ENCODE results near the gene CACNA2D3. TPM values are rescaled to one million over a fixed set of nuclear protein-coding genes. Genes with fewer than 3 reads are reported as not detected.
A peak's percentile ranks its signal among the peaks of the same experiment; 100 is the strongest.
"Not testable (repeated sequence)": the region's sequence is repeated elsewhere in the genome, so short reads cannot be mapped to it uniquely, and the experiment has no call there.

CACNA2D3 gene
- 0.10 TPM for total RNA-seq

DNA sequence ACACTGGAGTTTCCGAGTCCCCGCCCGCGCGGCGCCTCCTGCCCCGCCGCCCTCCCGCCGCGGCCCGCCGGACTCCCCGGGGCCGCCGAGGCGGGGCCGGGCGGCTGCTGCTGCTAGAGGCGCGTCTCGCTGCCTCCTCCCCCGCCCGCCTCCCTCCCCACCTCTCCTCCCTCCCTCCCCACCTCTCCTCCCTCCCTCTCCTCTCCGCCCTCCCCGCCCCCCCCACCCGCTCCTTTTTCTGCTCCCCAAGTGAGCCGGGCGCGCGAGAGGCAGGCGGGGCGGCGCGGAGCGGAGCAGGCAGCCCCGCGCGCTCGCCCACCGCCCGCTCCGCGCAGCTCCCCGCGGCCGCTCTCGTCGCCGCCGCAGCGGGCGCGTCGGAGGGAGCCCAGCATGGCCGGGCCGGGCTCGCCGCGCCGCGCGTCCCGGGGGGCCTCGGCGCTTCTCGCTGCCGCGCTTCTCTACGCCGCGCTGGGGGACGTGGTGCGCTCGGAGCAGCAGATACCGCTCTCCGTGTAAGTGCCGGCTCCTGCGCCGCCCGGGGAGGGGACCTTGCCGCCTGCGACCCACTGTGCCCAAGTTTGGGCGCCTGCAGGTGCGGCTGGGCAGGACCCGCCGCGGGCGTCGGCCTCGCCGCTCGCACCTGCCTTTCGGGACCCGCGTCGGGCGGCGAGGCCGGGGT is at the start of gene CACNA2D3:
Gene CACNA2D3 (plus strand): TSS at position 229 of the 679 bp plus-strand sequence.
- ATAC-seq (peak; percentile 73), DNase-seq (ENCODE audit: low spot score) (no peak)

DNA sequence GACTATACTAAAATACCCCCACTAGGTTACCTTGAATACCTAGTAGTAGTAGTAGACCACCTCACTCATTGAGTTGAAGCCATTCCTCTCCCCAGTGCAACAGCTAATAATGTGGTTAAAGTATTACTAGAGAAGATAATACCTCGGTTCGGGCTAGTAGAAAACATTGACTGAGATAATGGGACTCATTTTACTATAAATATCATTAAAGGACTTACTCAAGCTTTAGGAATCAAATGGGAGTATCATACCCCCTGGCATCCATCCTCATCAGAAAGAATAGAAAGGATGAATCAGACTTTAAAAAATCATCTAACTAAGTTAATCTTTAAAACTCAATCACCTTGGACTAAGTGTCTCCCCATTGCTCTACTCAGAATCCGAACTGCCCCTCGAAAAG is 49.0 kb upstream of the CACNA2D3 start:
- no peak for ATAC-seq
- no peak for DNase-seq (ENCODE audit: low spot score)

DNA sequence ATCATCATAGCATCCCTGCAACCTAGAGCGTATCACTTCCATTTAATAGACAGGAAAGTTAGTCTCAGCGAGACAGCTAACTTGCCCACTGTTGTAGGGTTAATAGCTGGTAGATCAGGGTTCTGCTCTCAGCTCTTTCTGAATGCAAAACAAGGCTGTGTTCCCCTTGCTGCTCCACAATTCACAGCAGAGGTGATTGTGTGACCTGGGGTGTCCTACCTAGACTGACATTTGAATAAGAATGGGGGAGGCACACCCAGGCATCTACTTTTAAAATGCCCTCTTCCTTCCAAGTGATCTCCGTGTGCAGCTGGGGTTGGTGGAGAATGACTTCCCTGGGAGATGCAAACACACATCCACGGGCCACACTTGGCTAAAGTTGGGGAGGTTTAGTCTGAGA is 43.0 kb upstream of the CACNA2D3 start:
- no peak for ATAC-seq
- DNase-seq (ENCODE audit: low spot score): no peak

DNA sequence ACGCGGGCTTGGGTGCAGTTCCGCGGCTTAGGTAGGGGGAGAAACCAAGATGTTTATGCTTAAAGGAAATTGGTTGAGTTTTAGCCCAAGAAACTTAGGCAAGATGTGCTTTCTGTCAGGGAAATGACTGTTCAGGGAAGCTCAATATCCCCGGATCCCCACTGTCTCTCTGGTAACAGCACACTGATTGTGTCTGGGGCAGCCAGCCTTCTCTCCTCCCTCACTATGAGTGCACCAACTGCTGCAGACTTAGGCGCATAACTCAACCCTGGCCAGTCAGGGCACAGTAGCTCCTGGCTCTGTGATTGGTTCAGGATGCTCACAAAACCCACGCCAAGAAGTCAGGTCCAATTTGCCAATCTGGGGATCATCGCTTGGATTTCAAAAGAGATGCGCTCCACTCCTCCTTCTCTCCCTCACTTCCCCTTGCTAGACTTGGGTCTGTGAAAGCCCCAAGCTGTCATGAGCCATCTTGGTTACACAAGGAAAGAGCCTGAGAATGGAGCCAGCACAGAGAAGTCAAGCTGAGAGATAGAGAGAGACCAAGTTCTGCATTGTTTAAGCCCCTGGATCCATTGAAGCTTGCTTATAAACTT is 42.5 kb upstream of the CACNA2D3 start:
- ATAC-seq: no peak
- no peak for DNase-seq (ENCODE audit: low spot score)

DNA sequence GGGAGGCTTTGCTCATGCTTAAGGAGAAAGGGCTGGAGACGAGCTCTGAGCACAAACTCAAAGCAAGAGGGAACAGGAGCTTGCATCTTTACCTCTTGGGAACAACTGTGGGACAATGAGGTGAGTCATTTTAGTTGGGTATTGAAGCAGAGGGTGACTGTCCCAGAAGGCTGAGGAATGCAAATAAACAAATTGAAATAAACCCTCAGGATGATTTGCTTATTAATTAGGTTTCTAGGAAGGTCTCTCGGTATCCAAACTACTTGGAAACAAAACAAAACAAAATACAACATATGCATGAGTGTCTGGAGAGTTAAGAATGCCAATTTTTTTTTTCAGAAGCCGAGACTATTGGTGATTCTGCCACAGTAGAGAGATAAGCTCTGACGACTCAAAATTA is 38.4 kb upstream of the CACNA2D3 start:
- ATAC-seq (no peak), DNase-seq (ENCODE audit: low spot score) (no peak)

DNA sequence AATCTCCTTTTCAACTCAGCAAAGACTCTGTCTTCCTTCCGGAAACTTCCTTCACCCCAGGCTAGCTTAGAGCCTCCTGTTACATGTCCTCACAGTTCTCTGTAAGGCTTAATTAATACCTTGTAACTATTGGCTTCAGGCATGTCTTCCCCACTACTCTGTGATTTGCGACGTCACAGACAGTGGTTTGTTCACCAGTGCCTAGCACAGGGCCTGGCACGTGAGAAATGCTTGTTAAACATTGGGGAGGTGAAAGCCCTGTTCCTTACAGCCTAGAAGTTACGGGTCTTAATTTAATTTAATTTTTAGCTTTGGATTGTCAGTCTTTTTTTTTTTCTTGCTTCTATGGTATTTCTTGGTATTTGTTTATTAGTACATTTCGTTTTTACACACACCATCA is 36.4 kb upstream of the CACNA2D3 start:
- no peak for ATAC-seq

DNA sequence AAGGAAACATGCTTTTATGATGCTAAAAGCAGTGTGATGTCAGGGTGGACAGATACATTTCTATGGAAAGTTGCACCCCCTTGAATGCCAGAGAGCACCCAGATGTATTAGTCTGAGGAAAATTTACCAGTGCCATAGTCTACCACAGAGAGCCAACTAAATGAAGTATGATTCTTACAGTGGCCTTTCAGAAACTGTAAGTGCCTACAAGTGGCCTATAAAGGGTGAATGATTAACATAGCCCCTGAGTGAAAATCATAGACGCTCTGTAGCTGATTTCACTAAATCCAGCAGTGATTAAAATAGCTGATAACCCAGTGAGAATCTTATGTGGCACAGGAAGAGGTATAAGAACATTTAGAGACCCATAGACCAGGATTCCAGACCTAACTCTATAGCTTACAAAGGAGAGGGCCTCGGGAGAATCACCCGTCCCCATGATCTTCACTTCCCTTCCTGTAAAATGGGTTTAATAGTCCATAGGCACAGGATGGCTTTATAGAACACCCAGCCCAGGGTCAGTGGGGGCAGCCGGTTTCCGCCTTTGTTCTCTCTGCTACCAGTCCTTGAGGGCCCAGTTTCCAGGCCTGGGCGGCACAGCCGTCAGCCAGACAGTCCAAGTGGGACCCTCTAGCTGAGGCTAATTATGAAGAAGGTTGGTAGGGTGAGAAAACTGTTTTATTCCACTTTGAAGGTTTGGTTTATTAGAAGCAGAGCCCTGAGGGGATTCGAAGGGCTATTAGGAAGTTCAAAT is 35.5 kb upstream of the CACNA2D3 start:
- ATAC-seq (no peak), DNase-seq (ENCODE audit: low spot score) (no peak)

More for the DNA sequence above, 36.4 kb upstream of the CACNA2D3 start:
- DNase-seq (ENCODE audit: low spot score): no peak

DNA sequence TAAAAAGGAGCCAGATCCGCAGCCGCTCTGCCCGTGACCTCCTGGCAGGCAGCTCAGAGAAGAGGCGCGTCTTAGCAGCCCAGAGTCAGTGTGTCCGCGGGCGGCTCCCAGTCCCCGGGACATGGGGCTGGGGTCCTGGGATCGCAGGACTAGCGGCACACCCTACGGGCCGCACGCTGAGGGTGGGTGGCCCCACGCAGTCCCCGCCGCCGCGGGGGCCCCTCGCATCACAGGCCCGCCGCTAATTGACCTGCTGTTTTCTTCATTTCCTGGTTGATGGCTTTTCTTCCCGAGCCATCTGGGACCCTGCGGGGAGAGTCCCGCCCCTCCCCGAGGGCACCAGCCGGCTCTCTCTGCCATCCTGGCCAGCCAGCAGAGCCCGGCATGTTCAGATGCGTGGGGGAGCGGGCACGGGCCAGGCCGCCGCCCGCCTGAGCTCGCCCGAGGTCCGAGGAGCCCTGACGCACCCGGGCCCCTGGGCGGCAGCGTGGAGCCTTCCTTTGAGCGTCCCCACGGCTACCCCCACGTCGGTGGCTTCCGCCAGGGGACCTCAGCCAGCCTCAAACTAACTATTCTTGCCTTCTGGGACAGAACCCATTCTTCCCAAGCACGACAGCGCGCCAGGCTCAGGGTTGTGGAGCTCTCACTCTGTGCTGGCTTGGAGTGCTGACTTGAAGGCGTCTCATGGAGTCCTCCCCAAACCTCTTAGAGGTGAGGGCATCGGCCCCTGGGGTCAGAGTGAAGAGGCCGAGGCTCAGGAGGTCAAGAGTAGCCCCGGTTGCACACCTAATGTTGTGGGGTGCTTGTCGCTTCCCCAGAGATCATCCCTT is 34.6 kb upstream of the CACNA2D3 start:
- peak; percentile 41 for ATAC-seq

DNA sequence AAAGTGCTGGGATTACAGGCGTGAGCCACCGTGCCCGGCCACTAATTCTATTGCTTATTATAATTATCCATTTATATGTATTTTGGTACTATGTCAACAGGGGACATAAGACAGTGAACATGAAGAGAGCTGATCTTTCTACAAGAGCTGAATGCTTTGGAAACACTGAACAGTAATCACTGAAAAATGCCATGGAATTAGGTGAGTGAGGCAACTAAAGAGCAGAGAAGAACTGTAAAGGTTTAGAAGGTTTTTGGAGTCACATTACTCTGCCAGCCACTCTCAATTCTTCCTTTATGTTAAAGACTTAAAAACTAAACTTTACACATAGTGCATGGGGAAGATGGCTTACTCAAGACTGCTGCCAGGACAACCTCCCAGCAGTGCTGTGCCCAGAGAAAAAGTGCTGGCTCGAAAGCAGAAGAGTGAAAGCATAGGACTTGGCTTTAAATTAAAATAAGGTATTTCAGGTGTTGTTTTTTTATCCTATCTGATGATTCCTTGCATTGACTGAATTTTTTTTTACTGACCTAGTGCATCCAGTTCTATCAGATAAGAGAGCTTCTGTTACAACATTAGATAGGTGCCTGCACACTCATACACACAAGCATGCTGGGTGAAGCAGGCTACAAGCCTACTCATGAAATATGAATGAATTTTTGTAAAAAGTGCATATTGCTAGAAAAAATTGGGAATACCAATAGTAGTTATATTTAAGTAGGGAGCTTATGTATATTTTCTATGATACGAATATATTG is 28.7 kb upstream of the CACNA2D3 start:
- DNase-seq (ENCODE audit: low spot score) (no peak), ATAC-seq (no peak)

More for the DNA sequence above, 34.6 kb upstream of the CACNA2D3 start:
- no peak for DNase-seq (ENCODE audit: low spot score)

DNA sequence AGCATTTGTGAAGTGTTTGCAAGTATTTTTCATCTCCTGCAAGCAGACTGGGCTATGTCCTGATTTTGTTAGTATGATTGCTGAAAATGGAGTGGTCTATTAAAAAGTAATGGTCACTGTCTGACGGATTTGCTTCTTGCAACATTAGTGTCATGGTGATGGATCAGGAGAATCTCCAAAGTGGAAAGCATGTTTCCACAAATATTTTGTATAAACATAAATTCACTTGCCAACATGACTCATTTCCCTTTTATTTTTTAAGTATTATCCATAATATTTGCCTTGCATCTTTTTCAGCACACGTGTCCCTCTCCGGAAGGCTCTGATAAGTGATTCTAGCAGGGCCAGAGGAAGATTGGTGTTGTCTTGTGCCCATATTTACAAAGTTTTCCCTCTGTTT is 27.4 kb upstream of the CACNA2D3 start:
- no peak for ATAC-seq
- no peak for DNase-seq (ENCODE audit: low spot score)

DNA sequence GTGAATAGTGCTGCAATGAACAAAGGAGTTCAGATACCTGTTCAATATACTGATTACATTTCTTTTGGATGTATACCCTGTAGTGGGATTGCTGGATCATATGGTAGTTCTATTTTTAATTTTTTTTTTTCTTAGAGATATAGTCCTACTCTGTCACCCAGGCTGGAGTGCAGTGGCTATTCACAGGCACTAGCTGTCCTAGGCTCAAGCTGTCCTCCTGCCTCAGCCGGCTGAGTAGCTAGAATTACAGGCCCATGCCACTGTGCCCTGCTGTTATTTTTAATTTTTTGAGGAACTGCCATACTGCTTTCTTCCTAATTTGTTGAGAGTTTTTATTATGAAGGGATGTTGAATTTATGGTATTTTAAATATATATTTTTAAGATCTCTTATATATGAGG is 23.0 kb upstream of the CACNA2D3 start:
- DNase-seq (ENCODE audit: low spot score) (no peak), ATAC-seq (no peak)

DNA sequence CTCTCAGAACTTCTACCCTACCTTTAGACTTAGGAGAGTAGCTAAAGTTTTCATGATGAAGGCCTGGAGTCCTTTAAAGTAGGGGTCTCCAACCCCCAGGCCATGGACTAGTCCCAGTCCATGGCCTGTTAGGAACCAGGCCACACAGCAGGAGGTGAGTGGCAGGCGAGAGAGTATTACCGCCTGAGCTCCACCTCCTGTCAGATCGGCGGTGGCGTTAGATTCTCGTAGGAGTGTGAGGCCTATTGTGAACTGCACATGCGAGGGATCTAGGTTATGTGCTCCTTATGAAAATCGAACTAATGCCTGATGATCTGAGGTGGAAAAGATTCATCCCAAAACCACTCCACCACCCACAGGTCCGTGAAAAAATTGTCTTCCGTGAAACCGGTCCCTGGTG is 18.3 kb upstream of the CACNA2D3 start:
- no peak for DNase-seq (ENCODE audit: low spot score)
- no peak for ATAC-seq

DNA sequence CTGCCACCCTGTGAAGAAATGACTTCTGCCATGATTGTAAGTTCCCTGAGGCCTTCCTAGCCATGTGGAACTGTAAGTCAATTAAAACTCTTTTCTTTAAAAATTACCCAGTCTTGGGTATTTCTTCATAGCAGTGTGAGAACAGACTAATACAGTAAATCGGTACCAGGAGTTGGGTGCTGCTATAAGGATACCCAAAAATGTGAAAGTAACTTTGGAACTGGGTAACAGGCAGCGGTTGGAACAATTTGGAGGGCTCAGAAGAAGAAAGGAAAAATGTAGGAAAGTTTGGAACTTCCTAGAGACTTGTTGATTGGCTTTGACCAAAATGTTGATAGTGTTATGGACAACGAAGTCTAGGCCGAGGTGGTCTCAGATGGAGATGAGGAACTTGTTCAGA is 6.2 kb upstream of the CACNA2D3 start:
- not testable (repeated sequence) for ATAC-seq; DNase-seq (ENCODE audit: low spot score)

DNA sequence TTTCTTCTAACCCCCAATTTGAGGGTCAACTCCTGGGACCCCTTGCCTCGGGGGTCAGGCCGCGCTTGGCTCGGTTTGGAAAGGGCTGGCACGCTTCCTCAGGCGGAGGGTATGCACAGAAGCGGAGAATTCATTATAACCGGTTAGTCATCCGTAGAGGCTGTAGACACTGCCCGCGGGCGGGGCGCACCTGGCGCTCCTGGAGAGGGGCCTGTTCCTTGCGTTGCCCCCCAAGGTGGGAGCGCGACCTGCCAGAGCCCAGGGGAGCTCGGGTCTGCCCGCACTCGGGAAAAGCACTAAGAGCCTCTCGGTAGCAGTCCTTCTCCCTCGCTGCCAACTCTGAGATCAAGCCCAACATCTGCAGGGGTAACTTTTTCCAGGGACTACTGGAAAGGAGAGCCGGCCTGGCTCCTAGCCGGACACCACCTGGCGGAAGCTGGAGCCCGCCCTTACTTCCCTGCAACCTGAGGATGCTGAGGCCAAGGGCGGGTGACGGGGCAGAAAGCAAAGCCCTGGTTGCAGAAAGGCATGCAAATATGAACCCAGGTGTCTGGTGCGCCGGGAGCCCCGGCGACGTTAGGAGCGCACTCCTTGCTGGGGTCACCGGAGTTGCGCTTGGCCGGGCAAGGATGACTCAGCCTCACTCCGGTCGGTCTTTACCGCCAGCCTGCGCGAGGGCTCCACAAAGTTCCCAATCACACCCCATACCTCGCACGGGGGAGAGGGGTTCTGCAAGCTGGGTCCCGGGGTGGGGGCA is 1.5 kb upstream of the CACNA2D3 start:
- ATAC-seq (no peak), DNase-seq (ENCODE audit: low spot score) (no peak)

DNA sequence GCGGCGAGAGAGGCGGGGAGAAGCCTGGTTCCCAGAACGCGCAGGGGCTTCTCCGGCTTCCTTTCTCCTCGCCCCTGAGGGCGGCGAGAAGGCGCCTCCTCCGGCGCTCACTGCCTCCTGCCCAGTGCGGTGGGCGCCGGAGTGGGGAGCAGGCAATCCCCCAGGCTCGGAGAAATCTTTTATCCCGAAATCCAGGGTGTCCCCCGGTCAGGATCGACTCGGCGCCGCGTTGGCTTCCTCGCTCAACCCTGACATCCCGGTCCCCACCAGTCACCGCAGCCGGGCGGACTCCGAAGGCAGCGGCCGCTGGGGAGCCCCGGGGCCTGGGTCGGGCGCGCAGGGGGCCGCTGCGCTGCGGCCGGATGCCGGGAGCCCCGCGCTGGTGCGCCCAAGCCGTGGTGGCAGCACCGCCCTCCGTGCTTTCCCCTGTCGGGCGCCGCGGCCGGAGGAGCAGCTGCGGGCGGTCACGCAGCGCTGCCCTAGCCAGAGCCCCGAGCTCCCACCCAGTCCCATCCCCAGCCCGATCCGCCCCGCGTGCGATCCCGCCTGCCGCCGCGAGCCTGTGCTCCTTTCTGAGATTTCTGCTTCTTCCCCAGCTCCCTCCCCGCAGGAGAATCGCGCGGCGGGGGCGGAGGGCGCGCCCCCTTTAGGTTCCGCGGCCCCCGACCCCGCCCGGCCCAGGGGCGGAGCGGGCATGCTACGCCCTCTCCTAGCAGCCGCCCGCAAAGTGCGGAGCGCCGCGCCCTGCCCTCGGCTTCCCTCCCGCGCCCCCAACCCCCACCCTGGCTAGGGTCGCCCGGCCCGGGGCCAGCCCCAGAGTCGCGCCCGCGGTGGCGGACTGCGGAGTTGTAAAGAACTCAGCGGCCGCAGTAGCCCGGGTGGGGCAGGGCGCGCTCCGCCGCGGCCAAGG is 683 bp upstream of the CACNA2D3 start:
- DNase-seq (ENCODE audit: low spot score) (no peak), ATAC-seq (peak; percentile 45)

DNA sequence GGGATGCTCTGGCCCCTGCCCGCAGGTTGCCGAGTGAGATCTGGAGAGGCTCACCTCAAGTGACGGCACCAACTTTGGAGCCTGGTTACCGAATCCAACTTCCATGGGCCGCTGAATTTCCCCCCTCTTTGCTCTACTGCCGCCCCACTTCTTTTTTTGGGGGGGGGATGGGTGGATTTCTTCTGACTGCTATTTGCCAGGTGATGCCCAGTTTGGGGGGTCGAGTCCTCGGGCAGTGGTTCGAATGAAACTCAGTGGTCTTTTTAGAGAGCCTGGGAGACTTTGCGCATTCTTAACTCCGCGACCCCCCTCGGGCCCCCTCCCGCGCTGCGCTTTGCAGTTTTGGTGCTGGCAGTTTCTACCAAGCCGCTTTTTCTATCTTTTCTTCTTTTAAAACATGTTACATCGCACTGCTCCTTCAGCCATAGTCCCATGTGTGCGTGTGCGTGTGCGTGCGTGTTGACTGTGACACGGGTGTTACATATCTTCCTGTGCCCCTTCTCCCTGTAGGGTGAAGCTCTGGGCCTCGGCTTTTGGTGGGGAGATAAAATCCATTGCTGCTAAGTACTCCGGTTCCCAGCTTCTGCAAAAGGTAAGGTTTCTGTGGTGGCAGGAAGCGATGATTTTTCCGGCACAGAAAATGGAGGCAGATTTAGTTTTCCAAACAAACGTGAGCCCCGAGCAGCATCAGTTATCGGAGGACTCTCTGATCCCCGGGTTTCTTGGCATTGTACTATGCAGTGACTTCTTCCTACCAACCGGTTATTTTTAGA is 837 bp downstream of the CACNA2D3 start:
- no peak for ATAC-seq
- no peak for DNase-seq (ENCODE audit: low spot score)

DNA sequence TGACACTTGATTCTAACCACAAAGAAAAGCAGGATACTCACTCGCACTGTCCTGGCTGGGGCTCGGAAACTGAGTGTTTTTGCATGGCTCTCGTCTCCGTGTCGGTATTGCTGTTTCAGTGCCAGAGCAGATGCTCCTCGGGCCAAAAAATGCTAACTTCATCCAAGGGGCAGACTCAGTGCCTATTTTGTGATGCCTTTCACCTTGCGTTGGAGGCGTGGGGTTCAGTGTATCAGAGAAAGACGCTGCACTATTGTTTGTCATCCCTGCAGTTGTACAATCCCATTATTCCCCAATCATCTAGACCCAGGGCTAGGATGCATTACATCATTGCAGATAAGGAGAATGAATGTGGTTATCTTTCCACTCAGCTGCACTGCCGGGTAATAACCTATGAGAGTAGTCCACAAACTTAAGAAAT is 1.4 kb downstream of the CACNA2D3 start:
- DNase-seq (ENCODE audit: low spot score) (no peak), ATAC-seq (no peak)

DNA sequence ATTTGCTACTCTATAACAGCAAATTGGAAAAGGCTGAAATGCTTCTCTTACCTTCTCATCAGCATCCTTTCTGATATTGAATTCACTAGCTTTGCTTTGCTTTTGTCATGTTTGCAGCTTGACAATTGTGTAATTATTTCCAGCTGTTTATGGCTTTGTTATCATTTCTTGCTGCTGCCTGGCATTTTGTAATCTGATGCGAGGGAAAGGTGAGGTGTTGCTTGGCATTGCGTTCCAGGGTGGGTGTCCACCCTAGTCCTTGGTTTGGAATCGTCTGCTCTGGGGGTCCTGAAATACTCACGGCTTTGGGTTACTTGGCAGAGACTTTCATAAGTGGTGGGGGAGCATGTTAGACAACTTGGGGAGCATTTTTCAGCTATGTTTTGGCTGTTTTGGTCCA is 2.9 kb downstream of the CACNA2D3 start:
- ATAC-seq: no peak
- no peak for DNase-seq (ENCODE audit: low spot score)

Measured in left lobe of liver (tissue), 2 donors.